GM12874 (cell line): ENCODE data around the gene EIF4G3.

Source experiments
- CTCF ChIP-seq: IDR thresholded peaks from 2 replicates; pipeline ENCODE4 v1.5.1; 2011; ENCODE audit warnings: low read depth, mild to moderate bottlenecking, control low read depth, low read length, moderate library complexity; ENCODE audit not compliant: insufficient read depth

Gene EIF4G3

GRCh38 chr1:21154717-21155116 lies 22.0 kb downstream of the EIF4G3 start:
- no peak for TF ChIP-seq CTCF

- no peak for TF ChIP-seq CTCF
These were observed 23.3 kb downstream of the EIF4G3 start for GRCh38 chr1:21153388-21153787.

- TF ChIP-seq CTCF, result no peak
These were observed 24.1 kb downstream of the EIF4G3 start for GRCh38 chr1:21152423-21153100.

- no peak for TF ChIP-seq CTCF
These were observed 26.8 kb downstream of the EIF4G3 start for GRCh38 chr1:21149855-21150432.

GRCh38 chr1:21149430-21149854 lies 27.3 kb downstream of the EIF4G3 start:
- TF ChIP-seq CTCF, result no peak

GRCh38 chr1:21143752-21144151 lies 32.9 kb downstream of the EIF4G3 start:
- no peak for TF ChIP-seq CTCF

GRCh38 chr1:21143138-21143537 lies 33.6 kb downstream of the EIF4G3 start:
- TF ChIP-seq CTCF, result no peak
